Measurements from ENCODE around the gene PRUNE1.

The PRUNE1 gene

DNA sequence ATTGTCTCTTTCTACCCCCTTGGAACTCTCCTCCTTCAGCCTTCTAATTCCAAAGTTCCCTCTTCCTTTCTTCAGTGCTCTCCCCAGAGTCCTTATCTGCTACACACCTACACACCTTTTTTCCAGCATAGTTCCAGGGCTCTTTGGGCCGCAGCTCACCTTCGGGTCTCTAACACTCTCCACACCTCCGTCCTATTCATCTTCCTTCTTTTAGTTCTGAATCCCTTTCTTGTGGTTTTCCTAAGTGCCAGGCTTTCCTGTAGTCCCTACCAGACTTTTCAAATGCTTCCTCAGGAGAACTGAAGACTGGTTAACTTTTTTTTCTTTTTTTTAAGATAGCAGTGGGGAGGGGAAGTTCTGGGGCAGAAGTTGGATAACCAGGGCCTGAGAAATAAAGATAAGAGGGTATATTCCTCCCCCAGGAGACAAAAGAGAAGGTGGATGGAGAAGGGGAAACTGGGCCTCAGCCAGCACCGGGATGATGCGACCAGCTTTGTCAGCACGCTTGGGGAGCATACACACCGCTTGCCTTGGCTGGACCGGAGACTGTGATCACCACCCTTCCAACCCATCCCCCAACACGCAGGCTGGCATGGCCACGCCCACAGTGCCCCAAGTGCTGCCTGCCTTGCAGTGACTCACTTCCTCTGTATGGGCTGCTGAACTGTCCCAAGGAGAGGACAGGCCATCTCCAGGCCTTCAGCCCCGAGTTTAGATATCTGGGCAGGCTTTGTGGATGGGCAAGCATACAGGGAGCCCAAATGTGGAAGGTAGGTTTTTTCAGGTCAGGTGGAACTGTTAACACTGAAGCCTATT is 31.2 kb upstream of the PRUNE1 start:
- DNase-seq (ENCODE audit: low read depth in 2 of 3, low spot score in 1 of 3), result peak; percentile 61 to 69 (median 66)

DNA sequence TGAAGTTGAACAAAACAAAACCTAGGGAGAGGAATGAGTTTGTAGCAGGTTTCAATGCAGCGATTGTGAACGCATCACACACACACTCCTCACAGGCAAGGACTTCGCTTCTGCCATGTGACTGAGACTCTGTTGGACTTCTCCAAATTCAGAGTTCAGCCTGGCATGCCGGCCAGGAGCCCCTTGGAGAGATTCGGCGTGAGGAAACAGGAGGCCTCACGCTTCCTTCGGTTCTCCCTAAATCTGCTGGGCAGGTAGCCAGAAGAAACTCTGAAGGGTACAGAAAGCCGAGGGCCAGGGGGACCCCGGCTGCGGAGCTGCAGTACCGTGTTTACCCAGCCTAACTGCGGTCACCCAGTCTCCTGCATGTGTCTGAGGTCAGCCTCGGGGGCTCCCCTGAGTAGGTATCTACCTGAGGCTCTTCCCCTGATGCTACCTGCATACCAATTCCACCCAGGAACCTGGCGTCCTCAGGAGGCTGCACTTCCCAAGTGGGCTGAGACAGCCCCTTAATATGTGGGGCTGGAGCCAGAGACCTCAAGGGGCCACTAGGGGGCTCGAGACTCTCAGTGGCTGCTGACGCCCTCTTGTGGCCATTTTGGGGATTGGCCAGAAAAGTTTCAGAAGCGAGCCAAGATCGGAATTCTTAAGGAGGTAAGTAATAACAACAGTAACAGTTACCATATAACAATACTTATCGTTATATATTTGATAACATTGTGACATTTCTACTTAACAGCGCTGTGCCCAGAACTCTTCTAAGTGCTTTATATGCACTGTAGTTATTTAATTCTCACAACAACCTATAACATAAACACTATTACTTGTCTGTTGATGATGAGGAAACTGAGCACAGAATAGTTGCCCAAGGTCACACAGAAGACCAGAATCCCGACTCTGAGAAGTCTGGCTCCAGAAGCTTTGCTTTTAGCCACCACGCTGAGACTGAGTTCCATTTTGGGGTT is 28.9 kb upstream of the PRUNE1 start:
- DNase-seq (ENCODE audit: low read depth in 2 of 3, low spot score in 1 of 3), result peak; percentile 79 to 95 (median 81)

- DNase-seq (ENCODE audit: low read depth in 2 of 3, low spot score in 1 of 3), result no peak
Observed at GRCh38 chr1:150981177-150981804, 27.0 kb upstream of the PRUNE1 start.

- no peak for DNase-seq (ENCODE audit: low read depth in 2 of 3, low spot score in 1 of 3)
Observed at GRCh38 chr1:150981805-150982712, 26.2 kb upstream of the PRUNE1 start, which contains the start of gene ANXA9. Gene ANXA9 (plus strand): TSS chr1:150982292. CDS start chr1:150983106, 814 bp downstream.

DNA sequence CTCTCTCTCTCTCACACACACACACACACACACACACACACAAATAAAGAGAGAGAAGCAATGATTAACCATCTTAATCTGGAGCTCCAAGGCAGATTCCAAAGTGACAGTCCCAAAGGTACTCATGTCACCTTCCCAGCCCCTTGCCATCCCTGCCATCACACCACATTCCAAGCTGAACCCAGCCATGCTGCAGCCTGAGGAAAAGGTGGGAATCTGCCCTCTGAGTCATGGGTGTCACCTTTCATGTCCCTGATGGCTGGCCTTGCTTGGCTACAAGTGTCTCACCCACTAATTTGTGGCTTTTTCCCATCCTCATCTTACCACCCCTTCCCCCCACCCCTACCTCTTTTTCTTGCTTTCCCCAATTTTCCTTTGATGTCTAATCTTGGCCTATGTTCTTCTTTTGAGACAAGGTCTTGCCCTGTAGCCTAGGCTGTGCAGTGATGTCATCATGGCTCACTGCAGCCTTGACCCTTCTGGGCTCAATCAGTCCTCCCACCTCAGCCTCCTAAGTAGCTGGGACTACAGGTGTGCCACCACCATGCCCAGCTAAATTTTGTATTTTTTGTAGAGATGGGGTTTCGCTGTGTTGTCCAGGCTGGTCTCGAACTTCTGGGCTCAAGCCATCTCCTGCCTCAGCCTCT is 22.9 kb upstream of the PRUNE1 start:
- no peak for DNase-seq (ENCODE audit: low read depth in 2 of 3, low spot score in 1 of 3)

GRCh38 chr1:150987924-150988323 is 20.3 kb upstream of the PRUNE1 start:
- no peak for DNase-seq (ENCODE audit: low read depth in 2 of 3, low spot score in 1 of 3)

DNA sequence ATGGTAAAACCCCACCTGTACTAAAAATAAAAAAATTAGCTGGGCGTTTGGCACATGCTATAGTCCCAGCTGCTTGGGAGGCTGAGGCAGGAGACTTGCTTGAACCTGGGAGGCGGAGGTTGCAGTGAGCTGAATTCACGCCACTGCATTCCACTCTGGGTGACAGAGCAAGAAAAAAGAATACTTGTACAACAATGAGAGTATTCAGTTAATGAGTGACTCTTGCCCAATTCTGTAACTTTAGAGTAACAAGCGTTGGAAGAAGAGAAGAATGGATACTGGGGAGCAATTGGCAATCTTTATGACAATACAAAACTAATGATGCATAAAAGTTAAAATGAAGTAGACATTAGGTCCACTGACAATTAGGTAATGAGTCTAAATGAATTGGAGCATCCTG is 15.6 kb upstream of the PRUNE1 start:
- no peak for DNase-seq (ENCODE audit: low read depth in 2 of 3, low spot score in 1 of 3)

- no peak for DNase-seq (ENCODE audit: low read depth in 2 of 3, low spot score in 1 of 3)
Observed at GRCh38 chr1:150994248-150994647, 14.0 kb upstream of the PRUNE1 start.

DNA sequence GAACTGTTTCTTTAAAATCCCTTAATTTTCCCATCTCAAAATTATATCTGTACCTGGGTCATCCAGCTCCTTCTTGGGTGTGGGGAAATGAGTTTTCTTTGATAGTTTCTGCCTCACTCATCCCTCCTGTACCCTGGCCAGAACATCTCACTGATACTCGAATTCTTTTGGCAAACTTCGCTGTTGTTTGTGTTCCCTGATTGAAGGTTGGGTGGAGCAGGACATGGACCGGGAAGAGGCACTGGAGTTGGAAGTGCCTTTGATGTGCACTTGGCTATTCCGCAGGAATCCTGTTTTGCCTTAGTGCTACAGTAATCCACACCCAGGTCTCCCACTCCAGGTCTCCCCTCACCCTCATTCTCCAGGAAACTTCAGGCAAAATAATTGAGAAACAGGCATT is 12.8 kb upstream of the PRUNE1 start:
- DNase-seq (ENCODE audit: low read depth in 2 of 3, low spot score in 1 of 3), result no peak

DNA sequence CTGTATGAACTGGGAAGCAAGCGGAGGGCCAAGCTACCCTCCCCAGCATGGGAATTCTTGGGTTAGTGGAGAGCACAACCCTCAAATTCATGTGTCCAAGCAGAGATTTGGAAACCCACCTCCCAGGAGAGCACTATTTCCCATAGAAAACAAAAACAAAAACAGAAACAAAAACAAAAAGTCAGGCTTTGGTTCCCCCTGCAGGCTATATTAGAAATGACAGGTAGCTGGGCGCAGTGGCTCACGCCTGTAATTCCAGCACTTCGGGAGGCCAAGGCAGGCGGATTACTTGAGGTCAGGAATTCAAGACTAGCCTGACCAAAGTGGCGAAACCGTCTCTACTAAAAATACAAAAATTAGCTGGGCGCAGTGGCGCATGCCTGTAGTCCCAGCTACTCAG is 12.4 kb upstream of the PRUNE1 start:
- DNase-seq (ENCODE audit: low read depth in 2 of 3, low spot score in 1 of 3), result no peak

- no peak for DNase-seq (ENCODE audit: low read depth in 2 of 3, low spot score in 1 of 3)
Observed at GRCh38 chr1:150997126-150997872, 10.9 kb upstream of the PRUNE1 start.

GRCh38 chr1:150997949-150998348 is 10.3 kb upstream of the PRUNE1 start:
- no peak for DNase-seq (ENCODE audit: low read depth in 2 of 3, low spot score in 1 of 3)

GRCh38 chr1:150999051-150999674 is 9.1 kb upstream of the PRUNE1 start:
- DNase-seq (ENCODE audit: low read depth in 2 of 3, low spot score in 1 of 3), result no peak

DNA sequence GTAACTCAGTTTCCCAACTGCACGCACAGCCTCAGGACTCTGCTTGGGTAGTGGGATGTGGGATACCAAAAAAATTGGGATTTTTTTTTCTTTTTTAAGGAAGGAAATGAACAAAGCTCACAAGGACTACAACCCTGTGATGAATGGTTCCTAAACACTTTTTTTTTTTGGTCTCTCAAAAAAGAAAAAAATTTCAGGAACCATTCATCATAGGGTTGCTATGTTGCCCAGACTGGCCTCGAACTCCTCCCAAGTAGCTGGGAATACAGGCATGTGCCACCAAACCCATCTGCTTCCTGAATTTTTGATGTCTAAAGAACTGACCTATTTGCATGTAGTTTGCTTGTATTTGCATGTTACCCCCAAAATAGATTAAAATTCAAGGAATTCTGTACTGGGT is 8.3 kb upstream of the PRUNE1 start:
- DNase-seq (ENCODE audit: low read depth in 2 of 3, low spot score in 1 of 3), result no peak

DNA sequence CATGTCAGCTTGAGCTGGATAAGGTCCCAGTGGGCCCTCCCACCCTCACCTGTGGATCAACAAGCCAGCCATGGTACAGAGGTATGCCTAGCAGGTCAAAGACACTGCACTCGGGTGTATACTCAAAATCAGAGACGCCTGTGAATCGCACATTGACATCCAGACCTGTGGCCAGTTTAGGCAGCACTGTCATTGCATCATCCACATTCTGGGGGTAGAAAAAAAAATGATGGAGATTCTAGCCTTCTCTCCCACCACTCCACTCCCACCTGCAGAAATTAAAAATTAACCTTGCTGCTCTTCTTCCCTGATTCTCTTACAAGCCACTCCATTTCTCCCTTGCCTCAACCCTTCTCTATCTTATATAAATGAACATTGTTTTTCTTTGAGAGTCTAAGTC is 7.8 kb upstream of the PRUNE1 start:
- no peak for DNase-seq (ENCODE audit: low read depth in 2 of 3, low spot score in 1 of 3)

DNA sequence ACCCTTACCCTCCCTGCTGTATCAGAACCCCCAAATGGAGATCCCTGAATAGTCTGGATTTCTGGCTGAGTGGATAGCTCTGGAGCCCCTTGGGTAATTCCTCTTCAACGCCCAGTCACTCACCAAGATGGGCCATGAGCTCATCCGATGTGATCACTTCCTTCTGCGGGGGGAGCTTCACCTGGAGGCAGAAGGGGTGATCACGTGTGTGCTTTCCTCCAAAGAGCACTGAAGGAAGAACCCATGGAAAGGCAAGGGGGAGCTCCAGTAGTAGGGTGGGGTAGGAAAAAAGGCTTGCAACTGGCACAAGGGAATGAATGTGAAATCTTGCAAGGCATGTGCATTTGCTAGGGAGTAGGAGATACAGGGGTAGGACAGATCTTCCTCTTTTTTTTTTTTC is 6.6 kb upstream of the PRUNE1 start:
- no peak for DNase-seq (ENCODE audit: low read depth in 2 of 3, low spot score in 1 of 3)

GRCh38 chr1:151002051-151002450 is 6.2 kb upstream of the PRUNE1 start:
- no peak for DNase-seq (ENCODE audit: low read depth in 2 of 3, low spot score in 1 of 3)

- no peak for DNase-seq (ENCODE audit: low read depth in 2 of 3, low spot score in 1 of 3)
Observed at GRCh38 chr1:151002611-151003010, 5.6 kb upstream of the PRUNE1 start.

- DNase-seq (ENCODE audit: low read depth in 2 of 3, low spot score in 1 of 3), result no peak
Observed at GRCh38 chr1:151003180-151003579, 5.1 kb upstream of the PRUNE1 start.
